Tibial artery (tissue), 4 donors: ENCODE results near the gene GATA1.

Experiments used
- DNase-seq, 2 donors: peaks; one replicate each; pipeline ENCODE4 v3.0.0-alpha.2; 2019
- H3K27ac ChIP-seq, 2 donors: fragments of 200-600 bp; sonication (generic) in 1 of 2; 1 replicate in 1 of 2; 2 replicates in 1 of 2; pipeline ENCODE4 v1.5.1; 2018 to 2019; ENCODE audit warnings: mild to moderate bottlenecking in 1 of 2
- H3K27me3 ChIP-seq, 2 donors: fragments of 200-600 bp; sonication (generic) in 1 of 2; one replicate each; pipeline versions ENCODE4 v1.5.1 to v1.6.0; 2016 to 2019
- H3K36me3 ChIP-seq, 3 donors: fragments of 200-600 bp; sonication (generic) in 2 of 3; one replicate each; pipeline ENCODE4 v1.5.1; 2016 to 2019; ENCODE audit warnings: mild to moderate bottlenecking in 2 of 3
- H3K4me1 ChIP-seq, 4 donors: fragments of 200-600 bp; sonication (generic) in 2 of 4; 1 replicate in 3 of 4; 2 replicates in 1 of 4; pipeline ENCODE4 v1.5.1; 2016 to 2019
- H3K4me3 ChIP-seq, 2 donors: fragments of 200-600 bp; sonication (generic) in 1 of 2; 1 replicate in 1 of 2; 2 replicates in 1 of 2; pipeline ENCODE4 v1.5.1; 2018 to 2019; ENCODE audit warnings: mild to moderate bottlenecking in 2 of 2
- H3K9me3 ChIP-seq, 3 donors: fragments of 200-600 bp; sonication (generic) in 1 of 3; one replicate each; pipeline ENCODE4 v1.5.1; 2016 to 2019
- CTCF ChIP-seq, 2 experiments: fragments of 200-600 bp in 1 of 2; fragments of 450-650 bp in 1 of 2; IDR thresholded peaks; one replicate each; pipeline ENCODE4 v1.5.1; 2017 to 2019; ENCODE audit warnings: antibody characterized with exemption in 2 of 2, mild to moderate bottlenecking in 1 of 2, moderate library complexity in 1 of 2
- intact Hi-C: fragments of 100-400 bp; cut with DNase I; formaldehyde crosslinking; loops from one replicate; pipeline ENCODE4 v1.15.0; 2023; ENCODE audit warnings: low total_unique reads

GATA1 gene

GRCh38 chrX:48802089-48802904 is 15.9 kb downstream of the GATA1 start:
- Histone ChIP-seq H3K27me3 (no peaks in the 10 kb centered on the region), H3K27ac (peak overlapping the region; percentile 93 to 95), H3K4me3 (peak overlapping the region; percentile 58 to 62), H3K36me3 (peaks cover 0 to 12% (median 0%) of the 10 kb centered on the region in 3 donors), H3K9me3 (no peaks in the 10 kb centered on the region), H3K4me1 (peaks cover 0 to 8% (median 0%) of the 10 kb centered on the region in 4 donors)
- intact Hi-C loops, result loop anchor here (5.0 kb wide), 1 partner anchor 65 kb away; no protein-coding TSS in a partner anchor
- peak; percentile 88 to 94 for DNase-seq
- peak in 1 of 2 experiments; percentile 11 for TF ChIP-seq CTCF (IDR thresholded peaks at IDR 0.05)

- Histone ChIP-seq H3K36me3 (peaks cover 0 to 16% (median 0%) of the 10 kb centered on the region in 3 donors), H3K27ac (peak overlapping the region; percentile 93 to 95), H3K9me3 (no peaks in the 10 kb centered on the region), H3K4me3 (peak overlapping the region; percentile 58 to 62), H3K4me1 (peaks cover 0 to 8% (median 0%) of the 10 kb centered on the region in 4 donors), H3K27me3 (no peaks in the 10 kb centered on the region)
- no peak for TF ChIP-seq CTCF (IDR thresholded peaks at IDR 0.05)
- DNase-seq, result no peak
- intact Hi-C loops, result loop anchor here (5.0 kb wide), 1 partner anchor 66 kb away; no protein-coding TSS in a partner anchor
Observed at GRCh38 chrX:48802905-48803200, 16.5 kb downstream of the GATA1 start.

GRCh38 chrX:48806081-48806480 is 19.7 kb downstream of the GATA1 start:
- Histone ChIP-seq H3K27ac (no peak overlapping the region), H3K9me3 (no peaks in the 10 kb centered on the region), H3K4me1 (peaks cover 0 to 8% (median 0%) of the 10 kb centered on the region in 4 donors), H3K36me3 (peaks cover 0 to 27% (median 4%) of the 10 kb centered on the region in 3 donors), H3K27me3 (no peaks in the 10 kb centered on the region), H3K4me3 (no peak overlapping the region)
- TF ChIP-seq CTCF (IDR thresholded peaks at IDR 0.05), result no peak
- no peak for DNase-seq
- intact Hi-C loops, result no loop called here

- DNase-seq, result no peak
- Histone ChIP-seq H3K4me3 (no peak overlapping the region), H3K27me3 (no peaks in the 10 kb centered on the region), H3K36me3 (peaks cover 17 to 55% (median 50%) of the 10 kb centered on the region in 3 donors), H3K9me3 (no peaks in the 10 kb centered on the region), H3K27ac (no peak overlapping the region), H3K4me1 (no peaks in the 10 kb centered on the region)
- no peak for TF ChIP-seq CTCF (IDR thresholded peaks at IDR 0.05)
- intact Hi-C loops, result no loop called here
Observed at GRCh38 chrX:48813644-48814043, 27.3 kb downstream of the GATA1 start.

GRCh38 chrX:48814722-48815121 is 28.3 kb downstream of the GATA1 start:
- Histone ChIP-seq H3K4me3 (no peak overlapping the region), H3K27me3 (no peaks in the 10 kb centered on the region), H3K4me1 (no peaks in the 10 kb centered on the region), H3K27ac (no peak overlapping the region), H3K9me3 (no peaks in the 10 kb centered on the region), H3K36me3 (peaks cover 17 to 60% (median 50%) of the 10 kb centered on the region in 3 donors)
- intact Hi-C loops, result no loop called here
- TF ChIP-seq CTCF (IDR thresholded peaks at IDR 0.05), result no peak
- DNase-seq, result no peak
